Smooth muscle cell (in vitro differentiated cells): Measurements from ENCODE around the gene APCDD1L. TPM values are rescaled to one million over a fixed set of nuclear protein-coding genes. Genes with fewer than 3 reads are reported as not detected.
"Not testable (repeated sequence)": the region's sequence is repeated elsewhere in the genome, so short reads cannot be mapped to it uniquely, and the experiment has no call there.

ENCODE experiments used
- DNase-seq: peaks from one replicate; lab custom pipeline; 2025; ENCODE audit not compliant: unreplicated experiment; lab: John Stamatoyannopoulos, UW
- H2AFZ ChIP-seq: fragments of 200-600 bp; sonication (generic); 2 replicates; pipeline ENCODE4 v1.6.0; 2016; ENCODE audit warnings: antibody characterized with exemption, low read depth, mild to moderate bottlenecking
- H3F3A ChIP-seq: fragments of 200-600 bp; sonication (generic); 2 replicates; pipeline ENCODE4 v1.6.0; 2017; ENCODE audit warnings: antibody characterized with exemption, low read depth
- H3K27ac ChIP-seq: fragments of 200-600 bp; sonication (generic); 2 replicates; pipeline ENCODE4 v1.5.1; 2016; ENCODE audit warnings: low read depth, mild to moderate bottlenecking
- H3K27me3 ChIP-seq: fragments of 200-600 bp; sonication (generic); 2 replicates; pipeline ENCODE4 v1.6.1; 2016; ENCODE audit warnings: low read depth, mild to moderate bottlenecking
- H3K36me3 ChIP-seq: fragments of 200-600 bp; sonication (generic); 2 replicates; pipeline ENCODE4 v1.5.1; 2016; ENCODE audit warnings: low read depth
- H3K4me1 ChIP-seq: fragments of 200-600 bp; sonication (generic); 2 replicates; pipeline ENCODE4 v1.5.1; 2016; ENCODE audit warnings: low read depth
- H3K4me2 ChIP-seq: fragments of 200-600 bp; sonication (generic); 2 replicates; pipeline ENCODE4 v1.6.0; 2016; ENCODE audit warnings: mild to moderate bottlenecking
- H3K4me3 ChIP-seq: fragments of 200-600 bp; sonication (generic); 2 replicates; pipeline ENCODE4 v1.5.1; 2016; ENCODE audit warnings: mild to moderate bottlenecking
- H3K79me2 ChIP-seq: fragments of 200-600 bp; sonication (generic); 2 replicates; pipeline ENCODE4 v1.6.0; 2016; ENCODE audit warnings: low read depth, mild to moderate bottlenecking
- H3K9ac ChIP-seq: fragments of 200-600 bp; sonication (generic); 2 replicates; pipeline ENCODE4 v1.6.0; 2016; ENCODE audit warnings: low read depth
- H3K9me3 ChIP-seq: fragments of 200-600 bp; sonication (generic); replicated peaks from 2 replicates; pipeline ENCODE4 v1.5.1; 2016; ENCODE audit warnings: low read depth
- H4K20me1 ChIP-seq: fragments of 200-600 bp; sonication (generic); 2 replicates; pipeline ENCODE4 v1.6.0; 2016; ENCODE audit warnings: low read depth
- CTCF ChIP-seq: fragments of 200-600 bp; sonication (generic); IDR thresholded peaks from 2 replicates; pipeline ENCODE4 v1.5.1; 2017; ENCODE audit warnings: borderline replicate concordance, mild to moderate bottlenecking, antibody characterized with exemption; ENCODE audit not compliant: insufficient read depth, poor library complexity, severe bottlenecking
- WGBS: methylation state at CpG from one replicate; pipeline ENCODE4 v1.1.7; 2016; ENCODE audit warnings: low lambda C conversion rate; 5-methylcytosine and 5-hydroxymethylcytosine counted together
- polyA plus RNA-seq: library from polyadenylated mRNA; unstranded; fragments of >200 nt; fragmentation: Nextera tagmentation; extraction: Ambion mirVana; gene quantifications from 2 replicates; pipeline ENCODE4 v1.2.1, GENCODE V29; 2016
- total RNA-seq: library from RNA; depleted of rRNA; stranded (reverse); fragments of >200 nt; gene quantifications from 2 replicates; pipeline ENCODE4 v1.2.3, GENCODE V29; 2014

APCDD1L gene
- total and polyA plus RNA-seq, 2 experiments from 2014 or later: 9.4 to 18.3 TPM

GRCh38 chr20:58511861-58512260 lies 3.3 kb downstream of the APCDD1L start:
- Histone ChIP-seq H4K20me1 (no peaks in the 10 kb centered on the region), H3K9ac (no peak overlapping the region), H3K9me3 (no peaks in the 10 kb centered on the region), H3K36me3 (no peaks in the 10 kb centered on the region), H2AFZ (no peak overlapping the region), H3K79me2 (no peaks in the 10 kb centered on the region), H3F3A (no peaks in the 10 kb centered on the region), H3K27ac (peak overlapping the region; percentile 73), H3K4me3 (peak overlapping the region; percentile 18), H3K27me3 (peaks cover 16% of the 10 kb centered on the region), H3K4me1 (peaks cover 11% of the 10 kb centered on the region), H3K4me2 (peak overlapping the region; percentile 97)
- no peak for TF ChIP-seq CTCF
- 62% methylated on average over 9 of the region's 9 CpGs for whole genome bisulfite sequencing
- DNase-seq: no peak

- peak overlapping the region; percentile 97 for H3K4me2 ChIP-seq
- no peaks in the 10 kb centered on the region for H3K79me2 ChIP-seq
- no peak overlapping the region for H3K9ac ChIP-seq
- peak overlapping the region; percentile 18 for H3K4me3 ChIP-seq
- no peak for TF ChIP-seq CTCF
- no peaks in the 10 kb centered on the region for H4K20me1 ChIP-seq
- H3K27ac ChIP-seq: peak overlapping the region; percentile 73
- peaks cover 11% of the 10 kb centered on the region for H3K4me1 ChIP-seq
- H2AFZ ChIP-seq: no peak overlapping the region
- 20% methylated on average over 4 of the region's 4 CpGs for WGBS
- H3K27me3 ChIP-seq: peaks cover 16% of the 10 kb centered on the region
- H3K36me3 ChIP-seq: no peaks in the 10 kb centered on the region
- no peak for DNase-seq
- H3F3A ChIP-seq: no peaks in the 10 kb centered on the region
- H3K9me3 ChIP-seq: no peaks in the 10 kb centered on the region
Observed at GRCh38 chr20:58511364-58511763, 3.8 kb downstream of the APCDD1L start.

- Histone ChIP-seq H3K36me3 (no peaks in the 10 kb centered on the region), H3F3A (no peaks in the 10 kb centered on the region), H3K79me2 (no peaks in the 10 kb centered on the region), H3K4me2 (peak overlapping the region; percentile 97), H3K27me3 (peaks cover 16% of the 10 kb centered on the region), H3K4me1 (peaks cover 11% of the 10 kb centered on the region), H2AFZ (no peak overlapping the region), H3K9me3 (no peaks in the 10 kb centered on the region), H4K20me1 (no peaks in the 10 kb centered on the region), H3K4me3 (no peak overlapping the region), H3K9ac (no peak overlapping the region), H3K27ac (peak overlapping the region; percentile 73)
- no peak for TF ChIP-seq CTCF
- no peak for DNase-seq
- WGBS: 90% methylated on average over 2 of the region's 2 CpGs
Observed at GRCh38 chr20:58510921-58511320, 4.3 kb downstream of the APCDD1L start.

- Histone ChIP-seq H2AFZ (no peak overlapping the region), H3K27me3 (peaks cover 8% of the 10 kb centered on the region), H3K36me3 (no peaks in the 10 kb centered on the region), H3K4me1 (no peaks in the 10 kb centered on the region), H4K20me1 (no peaks in the 10 kb centered on the region), H3K9me3 (peaks cover 5% of the 10 kb centered on the region), H3K4me3 (no peak overlapping the region), H3F3A (no peaks in the 10 kb centered on the region), H3K4me2 (no peak overlapping the region), H3K79me2 (no peaks in the 10 kb centered on the region), H3K9ac (no peak overlapping the region), H3K27ac (no peak overlapping the region)
- WGBS: 94% methylated on average over 17 of the region's 17 CpGs
- no peak for TF ChIP-seq CTCF
- no peak for DNase-seq
Observed at GRCh38 chr20:58508762-58509395, 6.3 kb downstream of the APCDD1L start.

- not testable (repeated sequence) for H3K4me1 ChIP-seq, H3K27ac ChIP-seq, H3K27me3 ChIP-seq, H2AFZ ChIP-seq, H3K4me3 ChIP-seq, H3F3A ChIP-seq, H3K4me2 ChIP-seq, DNase-seq, H4K20me1 ChIP-seq, H3K36me3 ChIP-seq, H3K79me2 ChIP-seq, H3K9ac ChIP-seq, H3K9me3 ChIP-seq
- 83% methylated on average over 3 of the region's 3 CpGs for WGBS
Observed at GRCh38 chr20:58506999-58507398, 8.2 kb downstream of the APCDD1L start.
